IMR-90 (cell line): ENCODE results near the gene FDPS. TPM values are rescaled to one million over a fixed set of nuclear protein-coding genes. Genes with fewer than 3 reads are reported as not detected.

ENCODE experiments used
- ATAC-seq: fragments of 200-7000 bp; cut with Tn5 transposase; 2 replicates; pipeline ENCODE4 v1.9.1; 2020; ENCODE audit warnings: low read depth, mild to moderate bottlenecking, moderate library complexity
- BruUV-seq: library from RNA; stranded (reverse); fragments of 400-500 nt; replicated peaks from 2 replicates; lab custom pipeline; 2021; lab: Mats Ljungman, UMichigan
- CTCF ChIA-PET: fragments of 300-600 bp; formaldehyde crosslinking; extraction: SDS; loops from one replicate; lab custom pipeline; 2021; ENCODE audit warnings: antibody characterized with exemption; lab: Yijun Ruan, JAX
- POLR2A ChIA-PET: fragments of 300-600 bp; sonication (Branson Sonifier 250); formaldehyde crosslinking; loops from one replicate; lab custom pipeline; 2022; ENCODE audit warnings: antibody characterized with exemption; ENCODE audit not compliant: unreplicated experiment; lab: Charles Lee
- DNase-seq: peaks from one replicate; pipeline ENCODE4 v3.0.0; 2013
- H2AFZ ChIP-seq: replicated peaks from 2 replicates; pipeline ENCODE3; 2013; ENCODE audit warnings: low read length, mild to moderate bottlenecking; ENCODE audit not compliant: poor library complexity
- H2AK5ac ChIP-seq: 2 replicates; pipeline ENCODE4 v1.6.1; 2013; ENCODE audit warnings: low read depth, low read length, inconsistent platforms
- H2AK9ac ChIP-seq: replicated peaks from 2 replicates; pipeline ENCODE3; 2013; ENCODE audit warnings: mild to moderate bottlenecking, low read depth, low read length, moderate library complexity; ENCODE audit not compliant: poor library complexity
- H2BK120ac ChIP-seq: 2 replicates; pipeline ENCODE4 v1.6.1; 2013; ENCODE audit warnings: low read depth, low read length, inconsistent platforms
- H2BK15ac ChIP-seq: 3 replicates; pipeline ENCODE4 v1.6.1; 2013; ENCODE audit warnings: low read depth, low read length, inconsistent platforms
- H2BK20ac ChIP-seq: 2 replicates; pipeline ENCODE4 v1.6.1; 2013; ENCODE audit warnings: low read depth, mild to moderate bottlenecking, inconsistent platforms, low read length, moderate library complexity
- H2BK5ac ChIP-seq: 2 replicates; pipeline ENCODE4 v1.6.1; 2013; ENCODE audit warnings: mild to moderate bottlenecking, low read depth, low read length, inconsistent platforms; ENCODE audit not compliant: poor library complexity, severe bottlenecking
- H3K14ac ChIP-seq: replicated peaks from 2 replicates; pipeline ENCODE4 v1.6.1; 2013; ENCODE audit warnings: low read depth, low read length, inconsistent platforms
- H3K18ac ChIP-seq: 2 replicates; pipeline ENCODE4 v1.6.1; 2013; ENCODE audit warnings: low read depth, low read length, control low read depth
- H3K23ac ChIP-seq: 2 replicates; pipeline ENCODE4 v1.6.1; 2013; ENCODE audit warnings: low read depth, low read length, inconsistent platforms
- H3K27ac ChIP-seq: 2 replicates; pipeline ENCODE4 v1.5.1; 2013; ENCODE audit warnings: mild to moderate bottlenecking, control low read depth, low read length; ENCODE audit not compliant: insufficient read depth
- H3K27me3 ChIP-seq: 2 replicates; pipeline ENCODE4 v1.6.1; 2013; ENCODE audit warnings: low read length; ENCODE audit not compliant: control insufficient read depth, insufficient read depth
- H3K36me3 ChIP-seq: 2 replicates; pipeline ENCODE4 v1.6.1; 2013; ENCODE audit warnings: low read length, mixed read lengths; ENCODE audit not compliant: control insufficient read depth, insufficient read depth
- H3K4ac ChIP-seq: 2 replicates; pipeline ENCODE4 v1.6.1; 2013; ENCODE audit warnings: low read depth, low read length, inconsistent platforms
- H3K4me1 ChIP-seq: 2 replicates; pipeline ENCODE4 v1.6.1; 2013; ENCODE audit warnings: low read length, mixed read lengths; ENCODE audit not compliant: control insufficient read depth, insufficient read depth
- H3K4me2 ChIP-seq: 2 replicates; pipeline ENCODE4 v1.6.1; 2013; ENCODE audit warnings: low read depth, mild to moderate bottlenecking, control low read depth, low read length, moderate library complexity
- H3K4me3 ChIP-seq: 2 replicates; pipeline ENCODE4 v1.5.1; 2013; ENCODE audit warnings: low read depth, mild to moderate bottlenecking, control low read depth, low read length, moderate library complexity; ENCODE audit not compliant: insufficient read depth
- H3K56ac ChIP-seq: 2 replicates; pipeline ENCODE4 v1.6.1; 2013; ENCODE audit warnings: low read length, inconsistent platforms; ENCODE audit not compliant: insufficient read depth; ENCODE audit errors: extremely low read depth
- H3K79me1 ChIP-seq, 2 experiments: 2 replicates each; pipeline ENCODE4 v1.6.1; 2013; ENCODE audit warnings: low read length in 2 of 2, inconsistent platforms in 1 of 2, low read depth in 1 of 2
- H3K9ac ChIP-seq: 2 replicates; pipeline ENCODE4 v1.6.1; 2013; ENCODE audit warnings: low read depth, low read length, control low read depth
- H3K9me1 ChIP-seq: 2 replicates; pipeline ENCODE4 v1.6.1; 2013; ENCODE audit warnings: low read length, inconsistent platforms; ENCODE audit not compliant: insufficient read depth
- H3K9me3 ChIP-seq: 2 replicates; pipeline ENCODE4 v1.6.1; 2013; ENCODE audit warnings: low read length; ENCODE audit not compliant: control insufficient read depth, insufficient read depth
- H4K20me1 ChIP-seq: 2 replicates; pipeline ENCODE4 v1.6.1; 2013; ENCODE audit warnings: low read length, inconsistent platforms; ENCODE audit not compliant: insufficient read depth
- H4K5ac ChIP-seq: 2 replicates; pipeline ENCODE4 v1.6.1; 2013; ENCODE audit warnings: mild to moderate bottlenecking, low read depth, low read length, control low read depth
- H4K8ac ChIP-seq, 2 experiments: 2 replicates each; pipeline ENCODE4 v1.6.1; 2013; ENCODE audit warnings: low read depth in 2 of 2, low read length in 2 of 2, control low read depth in 1 of 2, inconsistent platforms in 1 of 2
- H4K91ac ChIP-seq: 2 replicates; pipeline ENCODE4 v1.6.1; 2013; ENCODE audit warnings: low read depth, low read length, inconsistent platforms; ENCODE audit not compliant: insufficient read depth
- BHLHE40 ChIP-seq: fragments of 150-350 bp; IDR thresholded peaks from 2 replicates; pipeline ENCODE4 v1.6.1; 2016; ENCODE audit warnings: mild to moderate bottlenecking, low read depth, low read length
- CHD1 ChIP-seq: IDR thresholded peaks from 2 replicates; pipeline ENCODE4 v1.6.1; 2012; ENCODE audit warnings: low read depth, low read length, improper control_type of control experiment
- ELK1 ChIP-seq: fragments of 150-350 bp; IDR thresholded peaks from 2 replicates; pipeline ENCODE4 v1.6.1; 2016; ENCODE audit warnings: low read depth, mild to moderate bottlenecking, low read length, moderate library complexity, borderline replicate concordance
- FOS ChIP-seq: fragments of 150-350 bp; IDR thresholded peaks from 2 replicates; pipeline ENCODE4 v1.6.1; 2016; ENCODE audit warnings: low read depth, low read length
- MAZ ChIP-seq: IDR thresholded peaks from 2 replicates; pipeline ENCODE4 v1.6.1; 2012; ENCODE audit warnings: low read depth, mild to moderate bottlenecking, low read length, improper control_type of control experiment, moderate library complexity, borderline replicate concordance
- MXI1 ChIP-seq: IDR thresholded peaks from 2 replicates; pipeline ENCODE4 v1.6.1; 2012; ENCODE audit warnings: low read depth, mild to moderate bottlenecking, low read length, moderate library complexity, borderline replicate concordance
- POLR2A ChIP-seq: IDR thresholded peaks from 2 replicates; pipeline ENCODE4 v1.6.1; 2012; ENCODE audit warnings: mild to moderate bottlenecking, low read depth, low read length
- RAD21 ChIP-seq: IDR thresholded peaks from 2 replicates; pipeline ENCODE4 v1.6.1; 2012; ENCODE audit warnings: low read length, improper control_type of control experiment
- RFX5 ChIP-seq: IDR thresholded peaks from 2 replicates; pipeline ENCODE4 v1.8.0; 2012; ENCODE audit warnings: low read depth, mild to moderate bottlenecking, low read length, moderate library complexity
- SMC3 ChIP-seq: fragments of 150-350 bp; IDR thresholded peaks from 2 replicates; pipeline ENCODE4 v1.6.1; 2016; ENCODE audit warnings: low read depth, mild to moderate bottlenecking, antibody characterized with exemption, low read length, moderate library complexity
- USF2 ChIP-seq: fragments of 150-350 bp; IDR thresholded peaks from 2 replicates; pipeline ENCODE4 v1.6.1; 2017; ENCODE audit warnings: mild to moderate bottlenecking, antibody characterized with exemption, low read length, low read depth
- WGBS, 2 experiments: methylation state at CpG; one replicate each; pipeline versions ENCODE4 v1.1.5 to v1.1.7; 2013; ENCODE audit warnings: missing lambda C conversion rate in 2 of 2; ENCODE audit not compliant: insufficient read length in 1 of 2; ENCODE audit errors: extremely low coverage in 2 of 2; 5-methylcytosine and 5-hydroxymethylcytosine counted together
- dilution Hi-C: fragments of 300-500 bp; cut with HindIII; formaldehyde crosslinking; loops from one replicate; pipeline ENCODE4 v1.14.3; 2018; ENCODE audit warnings: low sequenced_read_pairs; ENCODE audit not compliant: unreplicated experiment
- in situ Hi-C: fragments of 300-500 bp; cut with MboI; formaldehyde crosslinking; loops from 3 replicates; pipeline ENCODE4 v1.14.3; 2019; ENCODE audit warnings: low sequenced_read_pairs, inconsistent platforms, mixed read lengths
- intact Hi-C: fragments of 100-400 bp; cut with micrococcal nuclease; formaldehyde crosslinking; loops from 2 replicates; pipeline ENCODE4 v1.10.0; 2022
- polyA plus RNA-seq, 3 experiments: library from polyadenylated mRNA; depleted of rRNA; stranded (reverse); fragments of >200 nt; gene quantifications; 2 replicates each; pipeline ENCODE4 v1.2.3, GENCODE V29; 2012; ENCODE audit warnings: low replicate concordance in 1 of 3
- total RNA-seq: library from RNA; depleted of rRNA; stranded (reverse); fragments of >200 nt; gene quantifications from 2 replicates; pipeline ENCODE4 v1.2.3, GENCODE V29; 2012

Gene FDPS
- total and polyA plus RNA-seq, 2 of the 4 experiments (the other 2 are of a cell fraction) = 183 to 191 TPM

- peaks cover 12% of the 10 kb centered on the region; the same call in 1 of the 2 replicates for H3K9me1 ChIP-seq
- ChIA-PET POLR2A (no interaction called here), CTCF (no interaction called here)
- ATAC-seq = no peak
- peaks cover 35% of the 10 kb centered on the region for H3K36me3 ChIP-seq
- H3K9ac ChIP-seq = no peak overlapping the region
- 0 out of 2 replicates have a peak, but pooled peaks cover 9% of the 10 kb centered on the region for H4K20me1 ChIP-seq
- H3K4me1 ChIP-seq = no peaks in the 10 kb centered on the region
- 60% methylated on average over 1 of the region's 1 CpG; no CpG with 5 or more reads in 1 of the 2 experiments for WGBS, 2 experiments
- no peak overlapping the region for H3K18ac ChIP-seq
- H3K27ac ChIP-seq = no peak overlapping the region
- H3K4ac ChIP-seq = no peak overlapping the region
- H3K14ac ChIP-seq = no peak overlapping the region
- peaks cover 5 to 25% of the 10 kb centered on the region in 2 experiments; a peak in 2 of 4 replicates for H3K79me1 ChIP-seq
- H2AFZ ChIP-seq = no peak overlapping the region
- BruUV-seq = no TSS peak
- dilution Hi-C loops = no loop called here
- no peak overlapping the region for H3K4me2 ChIP-seq
- no peak overlapping the region for H2BK20ac ChIP-seq
- no peak overlapping the region for H2BK5ac ChIP-seq
- no peak overlapping the region for H3K56ac ChIP-seq
- H2BK120ac ChIP-seq = no peak overlapping the region
- no peak overlapping the region for H4K8ac ChIP-seq
- H4K91ac ChIP-seq = no peak overlapping the region
- DNase-seq = no peak
- no peak overlapping the region for H2AK9ac ChIP-seq
- no peak overlapping the region for H3K4me3 ChIP-seq
- H3K9me3 ChIP-seq = no peaks in the 10 kb centered on the region
- H2AK5ac ChIP-seq = no peak overlapping the region
- no peak overlapping the region for H2BK15ac ChIP-seq
- H3K23ac ChIP-seq = no peak overlapping the region
- in situ Hi-C loops = no loop called here
- TF ChIP-seq POLR2A = no peak
- no peak for TF ChIP-seq USF2
- TF ChIP-seq MXI1 = no peak
- no peak for TF ChIP-seq MAZ
- TF ChIP-seq BHLHE40 = no peak
- TF ChIP-seq FOS = no peak
- TF ChIP-seq SMC3 = no peak
- no peak for TF ChIP-seq ELK1
- no peak for TF ChIP-seq RFX5
- no peak for TF ChIP-seq RAD21
- TF ChIP-seq CHD1 = no peak
- intact Hi-C loops = no loop called here
- no peaks in the 10 kb centered on the region for H3K27me3 ChIP-seq
- H4K5ac ChIP-seq = no peak overlapping the region
These were observed 26.3 kb downstream of the FDPS start for GRCh38 chr1:155334962-155335361.
